Measurements from ENCODE around the gene SDR42E2. TPM values are rescaled to one million over a fixed set of nuclear protein-coding genes. Genes with fewer than 3 reads are reported as not detected.

The SDR42E2 gene
- total and polyA plus RNA-seq, 2 of the 4 experiments (the other 2 are of a cell fraction), result not detected

GRCh38 chr16:22220069-22220440 lies 57.7 kb downstream of the SDR42E2 start:
- ChIA-PET POLR2A (ENCODE audit: unreplicated experiment) (no interaction called here), CTCF (no interaction called here)
- no peak overlapping the region for H3K18ac ChIP-seq (ENCODE audit: low read depth, low read length)
- intact Hi-C loops (cut with micrococcal nuclease) (no loop called here), dilution Hi-C loops (cut with HindIII; ENCODE audit: low sequenced_read_pairs, unreplicated experiment) (no loop called here), in situ Hi-C loops (cut with MboI; ENCODE audit: low sequenced_read_pairs) (no loop called here)
- H3K27ac ChIP-seq (ENCODE audit: insufficient read depth, low read length), result no peak overlapping the region
- H2BK5ac ChIP-seq (ENCODE audit: low read depth, low read length, poor library complexity, severe bottlenecking), result no peak overlapping the region
- H3K9me1 ChIP-seq (ENCODE audit: insufficient read depth, low read length), result peaks cover 28% of the 10 kb centered on the region
- DNase-seq (peak; percentile 27), ATAC-seq (ENCODE audit: low read depth) (no peak)
- H3K14ac ChIP-seq (replicated peaks; ENCODE audit: low read depth, low read length), result no peak overlapping the region
- peaks cover 3% of the 10 kb centered on the region; the same call in 1 of the 2 replicates for H3K36me3 ChIP-seq (ENCODE audit: control insufficient read depth, insufficient read depth, low read length)
- H3K9ac ChIP-seq (ENCODE audit: low read depth, low read length), result no peak overlapping the region
- no peak overlapping the region for H2BK120ac ChIP-seq (ENCODE audit: low read depth, low read length)
- peak overlapping the region; percentile 66 for H2AFZ ChIP-seq (replicated peaks; ENCODE audit: low read length, poor library complexity)
- H3K9me3 ChIP-seq (ENCODE audit: control insufficient read depth, insufficient read depth, low read length), result no peaks in the 10 kb centered on the region
- no CpG with 5 or more reads among the region's 11 CpGs for WGBS, 2 experiments (ENCODE audit: extremely low coverage in 2 of 2, insufficient read length in 1 of 2)
- peak overlapping the region in 1 of 2 experiments; percentile 9; a peak in 1 of 4 replicates for H4K8ac ChIP-seq (ENCODE audit: low read depth in 2 of 2, low read length in 2 of 2)
- H3K23ac ChIP-seq (ENCODE audit: low read depth, low read length), result no peak overlapping the region
- H3K79me1 ChIP-seq (ENCODE audit: low read depth in 1 of 2, low read length in 2 of 2), result peaks cover 29 to 86% of the 10 kb centered on the region in 2 experiments
- 0 out of 2 replicates have a peak overlapping the region, but pooled peaks have one; percentile 12 for H2AK5ac ChIP-seq (ENCODE audit: low read depth, low read length)
- peak overlapping the region; percentile 48; the same call in 1 of the 2 replicates for H3K4ac ChIP-seq (ENCODE audit: low read depth, low read length)
- H3K27me3 ChIP-seq (ENCODE audit: control insufficient read depth, insufficient read depth, low read length), result no peaks in the 10 kb centered on the region
- BruUV-seq (replicated peaks), result no TSS peak
- no peak overlapping the region for H2BK20ac ChIP-seq (ENCODE audit: low read depth, low read length)
- peaks cover 51% of the 10 kb centered on the region for H4K20me1 ChIP-seq (ENCODE audit: insufficient read depth, low read length)
- peaks cover 5% of the 10 kb centered on the region for H3K4me1 ChIP-seq (ENCODE audit: control insufficient read depth, insufficient read depth, low read length)
- TF ChIP-seq USF2 (IDR thresholded peaks at IDR 0.05; ENCODE audit: low read depth, low read length) (no peak), SMC3 (IDR thresholded peaks at IDR 0.05; ENCODE audit: low read depth, low read length) (no peak), MAFK (IDR thresholded peaks at IDR 0.05; ENCODE audit: low read depth, low read length) (no peak), RCOR1 (IDR thresholded peaks at IDR 0.05; ENCODE audit: insufficient replicate concordance, low read length) (no peak), BHLHE40 (IDR thresholded peaks at IDR 0.05; ENCODE audit: low read depth, low read length) (no peak), MAZ (IDR thresholded peaks at IDR 0.05; ENCODE audit: borderline replicate concordance, low read depth, low read length) (no peak), CTCF (conservative IDR thresholded peaks at IDR 0.05; ENCODE audit: low read depth, low read length) (no peak), CEBPB (IDR thresholded peaks at IDR 0.05; ENCODE audit: low read depth, low read length) (no peak), RAD21 (IDR thresholded peaks at IDR 0.05; ENCODE audit: low read length) (no peak)
- H4K5ac ChIP-seq (ENCODE audit: low read depth, low read length), result no peak overlapping the region
- no peak overlapping the region for H3K4me3 ChIP-seq (ENCODE audit: insufficient read depth, low read depth, low read length)
- no peak overlapping the region for H3K4me2 ChIP-seq (ENCODE audit: low read depth, low read length)
- peak overlapping the region; percentile 52 for H2AK9ac ChIP-seq (replicated peaks; ENCODE audit: low read depth, low read length, poor library complexity)
- H3K56ac ChIP-seq (ENCODE audit: extremely low read depth, insufficient read depth, low read length), result no peak overlapping the region
- no peak overlapping the region for H4K91ac ChIP-seq (ENCODE audit: insufficient read depth, low read depth, low read length)
- H2BK15ac ChIP-seq (ENCODE audit: low read depth, low read length), result no peak overlapping the region

All from IMR-90 (cell line).